Kidney (tissue), 14 donors: ENCODE results near the gene CHAF1A. TPM values are rescaled to one million over a fixed set of nuclear protein-coding genes. Genes with fewer than 3 reads are reported as not detected.

Source experiments
- DNase-seq, 5 donors: peaks; one replicate each; pipeline ENCODE4 v3.0.0-alpha.2; 2013 to 2020
- FAIRE-seq: peaks from 2 replicates; lab custom pipeline; 2012; peaks lifted over from hg19 to GRCh38; lab: Jason Lieb, UNC
- H3K27ac ChIP-seq, 2 donors: one replicate each; pipeline ENCODE4 v1.7.0; 2013; ENCODE audit warnings: low read depth in 2 of 2, low read length in 2 of 2, inconsistent platforms in 1 of 2
- H3K27me3 ChIP-seq: one replicate; pipeline ENCODE4 v1.7.1; 2013; ENCODE audit warnings: low read length, inconsistent platforms; ENCODE audit not compliant: control insufficient read depth, insufficient read depth
- H3K36me3 ChIP-seq, 3 donors: one replicate each; pipeline versions ENCODE4 v1.7.0 to v1.7.1; 2013; ENCODE audit warnings: low read length in 3 of 3, control low read depth in 1 of 3, inconsistent platforms in 1 of 3; ENCODE audit not compliant: insufficient read depth in 3 of 3, control insufficient read depth in 2 of 3
- H3K4me1 ChIP-seq, 3 donors: one replicate each; pipeline versions ENCODE4 v1.7.0 to v1.7.1; 2013; ENCODE audit warnings: low read length in 3 of 3, inconsistent platforms in 1 of 3, low read depth in 1 of 3; ENCODE audit not compliant: control insufficient read depth in 2 of 3, insufficient read depth in 2 of 3
- H3K4me3 ChIP-seq, 3 donors: one replicate each; pipeline versions ENCODE4 v1.7.0 to v1.8.1; 2013; ENCODE audit warnings: low read length in 3 of 3, control low read depth in 1 of 3, inconsistent platforms in 1 of 3
- H3K9ac ChIP-seq, 3 donors: one replicate each; pipeline versions ENCODE4 v1.7.0 to v1.7.1; 2013; ENCODE audit warnings: low read length in 3 of 3, control low read depth in 1 of 3, inconsistent platforms in 1 of 3
- H3K9me3 ChIP-seq, 3 donors: one replicate each; pipeline versions ENCODE4 v1.7.0 to v1.7.1; 2013; ENCODE audit warnings: low read length in 3 of 3, control low read depth in 1 of 3, inconsistent platforms in 1 of 3; ENCODE audit not compliant: control insufficient read depth in 2 of 3, insufficient read depth in 1 of 3
- intact Hi-C: fragments of 100-400 bp; cut with DNase I; formaldehyde crosslinking; loops from one replicate; pipeline ENCODE4 v1.11.1; 2022
- polyA plus RNA-seq: library from polyadenylated mRNA; stranded (reverse); fragments of 350-450 nt; fragmentation: Illumina TruSeq; extraction: RNeasy Lipid Tissue Mini Kit (QIAGEN cat#74804); gene quantifications from one replicate; pipeline ENCODE4 v1.2.3, GENCODE V29; 2014; ENCODE audit warnings: low read depth, low replicate concordance; ENCODE audit not compliant: insufficient read depth
- total RNA-seq: library from RNA; stranded (reverse); fragmentation: NEBNext Ultra II Directional; extraction: Animal tissue kit (Norgen Biotek cat#: 25700); gene quantifications from one replicate; pipeline ENCODE4 v1.2.1, GENCODE V29; 2021
- TF ChIP-seq, protein P1 (sequence below): IDR thresholded peaks from 3 replicates; pipeline ENCODE4 v1.5.1; 2012; ENCODE audit warnings: mild to moderate bottlenecking, moderate library complexity, borderline replicate concordance; ENCODE audit not compliant: insufficient read depth; ENCODE audit errors: extremely low read depth
- donor health status: control.
- donor health status: control.
- donor health status: control.
- donor health status: control.
- donor health status: control.
- donor health status: DM: yes; HTN: yes; CAD: no.
- donor health status: Normal renal cell carcinoma (clear cell type).

CHAF1A gene
- total and polyA plus RNA-seq, 2 donors from 2014 or later, result 2.7 to 10.0 TPM

DNA sequence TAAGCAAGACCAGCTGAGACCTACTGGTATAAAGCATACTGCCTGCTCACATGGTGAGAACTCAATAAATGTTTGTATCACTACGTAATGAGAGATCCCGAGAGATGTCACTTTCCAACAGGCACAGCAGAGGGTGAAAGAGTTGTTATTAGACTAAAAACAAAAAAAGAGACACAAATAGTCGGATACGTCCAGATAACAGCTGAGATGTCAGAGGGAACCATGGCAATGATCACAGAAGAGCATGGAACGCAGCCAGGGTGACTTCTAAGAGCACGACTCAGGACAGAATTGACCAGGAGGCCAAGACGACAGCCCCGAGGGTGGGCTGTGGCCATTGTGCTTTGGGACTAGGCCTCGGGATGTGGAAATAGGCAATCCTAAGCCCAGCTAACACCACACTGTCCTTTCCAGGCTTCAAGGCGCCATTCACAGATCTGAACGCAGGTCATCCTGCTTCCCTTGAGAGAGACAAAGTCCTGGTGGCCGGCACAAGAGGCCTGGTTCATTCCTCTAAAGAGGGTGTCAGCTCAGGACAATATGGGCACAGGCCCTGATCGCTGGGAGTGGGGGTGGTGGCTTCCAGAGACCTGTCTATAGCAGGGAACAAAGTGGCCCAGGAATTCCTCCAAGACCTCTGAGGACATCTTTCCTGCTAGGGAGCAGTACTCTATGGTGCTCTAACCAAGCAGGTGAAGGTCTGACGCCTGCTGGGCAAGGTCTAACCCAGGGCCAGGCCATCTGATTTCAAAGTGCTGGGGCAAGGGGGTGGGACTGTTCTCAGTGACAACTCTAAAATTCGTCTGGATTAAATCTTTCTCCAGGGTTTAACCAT lies 5.3 kb upstream of the CHAF1A start:
- Histone ChIP-seq H3K9ac (peak overlapping the region in 1 of 3 donors; percentile 12), H3K27ac (peak overlapping the region in 1 of 2 donors; percentile 18), H3K9me3 (no peaks in the 10 kb centered on the region), H3K36me3 (peaks cover 2 to 18% (median 3%) of the 10 kb centered on the region in 3 donors), H3K4me1 (peaks cover 0 to 32% (median 24%) of the 10 kb centered on the region in 3 donors), H3K4me3 (no peak overlapping the region), H3K27me3 (no peaks in the 10 kb centered on the region)
- DNase-seq, result peak in 1 of 5 donors; percentile 70
- intact Hi-C loops, result no loop called here
- TF ChIP-seq, protein P1, sequence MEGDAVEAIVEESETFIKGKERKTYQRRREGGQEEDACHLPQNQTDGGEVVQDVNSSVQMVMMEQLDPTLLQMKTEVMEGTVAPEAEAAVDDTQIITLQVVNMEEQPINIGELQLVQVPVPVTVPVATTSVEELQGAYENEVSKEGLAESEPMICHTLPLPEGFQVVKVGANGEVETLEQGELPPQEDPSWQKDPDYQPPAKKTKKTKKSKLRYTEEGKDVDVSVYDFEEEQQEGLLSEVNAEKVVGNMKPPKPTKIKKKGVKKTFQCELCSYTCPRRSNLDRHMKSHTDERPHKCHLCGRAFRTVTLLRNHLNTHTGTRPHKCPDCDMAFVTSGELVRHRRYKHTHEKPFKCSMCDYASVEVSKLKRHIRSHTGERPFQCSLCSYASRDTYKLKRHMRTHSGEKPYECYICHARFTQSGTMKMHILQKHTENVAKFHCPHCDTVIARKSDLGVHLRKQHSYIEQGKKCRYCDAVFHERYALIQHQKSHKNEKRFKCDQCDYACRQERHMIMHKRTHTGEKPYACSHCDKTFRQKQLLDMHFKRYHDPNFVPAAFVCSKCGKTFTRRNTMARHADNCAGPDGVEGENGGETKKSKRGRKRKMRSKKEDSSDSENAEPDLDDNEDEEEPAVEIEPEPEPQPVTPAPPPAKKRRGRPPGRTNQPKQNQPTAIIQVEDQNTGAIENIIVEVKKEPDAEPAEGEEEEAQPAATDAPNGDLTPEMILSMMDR, result no peak
- FAIRE-seq, result no peak

GRCh38 chr19:4399812-4400134 lies 2.7 kb upstream of the CHAF1A start:
- DNase-seq (peak in 1 of 5 donors; percentile 70), FAIRE-seq (no peak)
- peak overlapping the region; percentile 86 to 94 (median 91) for H3K9ac ChIP-seq
- TF ChIP-seq, protein P1, result no peak
- H3K4me3 ChIP-seq, result peak overlapping the region; percentile 91 to 97 (median 91)
- peaks cover 0 to 29% (median 29%) of the 10 kb centered on the region in 3 donors for H3K4me1 ChIP-seq
- intact Hi-C loops, result no loop called here
- H3K27me3 ChIP-seq, result no peaks in the 10 kb centered on the region
- peaks cover 2 to 13% (median 3%) of the 10 kb centered on the region in 3 donors for H3K36me3 ChIP-seq
- peak overlapping the region; percentile 82 to 89 for H3K27ac ChIP-seq
- no peaks in the 10 kb centered on the region for H3K9me3 ChIP-seq

- Histone ChIP-seq H3K9me3 (no peaks in the 10 kb centered on the region), H3K27ac (peak within 1 kb of the TSS; percentile 82 to 89), H3K36me3 (peaks cover 0 to 8% (median under 1%) of the 10 kb centered on the region in 3 donors), H3K4me1 (peaks cover 0 to 29% (median 27%) of the 10 kb centered on the region in 3 donors), H3K4me3 (peak within 1 kb of the TSS; percentile 91 to 97 (median 91)), H3K9ac (peak within 1 kb of the TSS; percentile 86 to 94 (median 91)), H3K27me3 (no peaks in the 10 kb centered on the region)
- FAIRE-seq (no peak), DNase-seq (peak; percentile 93 to 98 (median 96))
- TF ChIP-seq, protein P1, result peak; percentile 100
- intact Hi-C loops, result no loop called here
Observed at GRCh38 chr19:4400135-4400936, 2.1 kb upstream of the CHAF1A start, which contains the start of gene SH3GL1. Gene SH3GL1 (minus strand): TSS chr19:4400547. CDS start chr19:4400368, 179 bp downstream.
